Neural cell (in vitro differentiated cells): Measurements from ENCODE around the gene OR14I1.
"Not testable (repeated sequence)": the region's sequence is repeated elsewhere in the genome, so short reads cannot be mapped to it uniquely, and the experiment has no call there.

Experiments used
- CTCF ChIP-seq: fragments of 450-650 bp; IDR thresholded peaks from 2 replicates; pipeline ENCODE4 v1.5.1; 2014; ENCODE audit warnings: antibody characterized with exemption, mild to moderate bottlenecking, moderate library complexity; ENCODE audit not compliant: poor library complexity, severe bottlenecking
- EP300 ChIP-seq: fragments of 450-650 bp; conservative IDR thresholded peaks from 2 replicates; pipeline ENCODE4 v1.6.1; 2014; ENCODE audit warnings: antibody characterized with exemption, mild to moderate bottlenecking, moderate library complexity; ENCODE audit not compliant: poor library complexity, severe bottlenecking
- EZH2 ChIP-seq: fragments of 200-600, 300-800 bp; shearing (Covaris generic), sonication (generic); IDR thresholded peaks from 2 replicates; pipeline ENCODE4 v1.6.1; 2014; ENCODE audit warnings: antibody characterized with exemption, low read length, borderline replicate concordance, mild to moderate bottlenecking; ENCODE audit not compliant: insufficient read depth, poor library complexity, severe bottlenecking
- POLR2AphosphoS5 ChIP-seq: IDR thresholded peaks from 2 replicates; pipeline ENCODE4 v1.6.1; 2012
- RAD21 ChIP-seq: fragments of 450-650 bp; conservative IDR thresholded peaks from 2 replicates; pipeline ENCODE4 v1.6.1; 2014; ENCODE audit warnings: antibody characterized with exemption, mild to moderate bottlenecking, moderate library complexity
- SMC3 ChIP-seq: fragments of 450-650 bp; conservative IDR thresholded peaks from 2 replicates; pipeline ENCODE4 v1.6.1; 2014; ENCODE audit warnings: antibody characterized with exemption, mild to moderate bottlenecking, moderate library complexity; ENCODE audit not compliant: poor library complexity
- TAF1 ChIP-seq: IDR thresholded peaks from 2 replicates; pipeline ENCODE4 v1.6.1; 2012; ENCODE audit warnings: low read depth
- TF ChIP-seq, protein P1 (sequence below): IDR thresholded peaks from 2 replicates; pipeline ENCODE4 v1.6.1; 2012; ENCODE audit warnings: borderline replicate concordance

GRCh38 chr1:248655354-248655753 is 47.2 kb downstream of the OR14I1 start, which contains the start of gene OR2T27:
- TF ChIP-seq EZH2, CTCF, POLR2AphosphoS5, SMC3, RAD21, EP300, TAF1: not testable (repeated sequence)
- TF ChIP-seq, protein P1, sequence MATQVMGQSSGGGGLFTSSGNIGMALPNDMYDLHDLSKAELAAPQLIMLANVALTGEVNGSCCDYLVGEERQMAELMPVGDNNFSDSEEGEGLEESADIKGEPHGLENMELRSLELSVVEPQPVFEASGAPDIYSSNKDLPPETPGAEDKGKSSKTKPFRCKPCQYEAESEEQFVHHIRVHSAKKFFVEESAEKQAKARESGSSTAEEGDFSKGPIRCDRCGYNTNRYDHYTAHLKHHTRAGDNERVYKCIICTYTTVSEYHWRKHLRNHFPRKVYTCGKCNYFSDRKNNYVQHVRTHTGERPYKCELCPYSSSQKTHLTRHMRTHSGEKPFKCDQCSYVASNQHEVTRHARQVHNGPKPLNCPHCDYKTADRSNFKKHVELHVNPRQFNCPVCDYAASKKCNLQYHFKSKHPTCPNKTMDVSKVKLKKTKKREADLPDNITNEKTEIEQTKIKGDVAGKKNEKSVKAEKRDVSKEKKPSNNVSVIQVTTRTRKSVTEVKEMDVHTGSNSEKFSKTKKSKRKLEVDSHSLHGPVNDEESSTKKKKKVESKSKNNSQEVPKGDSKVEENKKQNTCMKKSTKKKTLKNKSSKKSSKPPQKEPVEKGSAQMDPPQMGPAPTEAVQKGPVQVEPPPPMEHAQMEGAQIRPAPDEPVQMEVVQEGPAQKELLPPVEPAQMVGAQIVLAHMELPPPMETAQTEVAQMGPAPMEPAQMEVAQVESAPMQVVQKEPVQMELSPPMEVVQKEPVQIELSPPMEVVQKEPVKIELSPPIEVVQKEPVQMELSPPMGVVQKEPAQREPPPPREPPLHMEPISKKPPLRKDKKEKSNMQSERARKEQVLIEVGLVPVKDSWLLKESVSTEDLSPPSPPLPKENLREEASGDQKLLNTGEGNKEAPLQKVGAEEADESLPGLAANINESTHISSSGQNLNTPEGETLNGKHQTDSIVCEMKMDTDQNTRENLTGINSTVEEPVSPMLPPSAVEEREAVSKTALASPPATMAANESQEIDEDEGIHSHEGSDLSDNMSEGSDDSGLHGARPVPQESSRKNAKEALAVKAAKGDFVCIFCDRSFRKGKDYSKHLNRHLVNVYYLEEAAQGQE, result not testable (repeated sequence)
